Natural killer cell treated with Interleukin-12 subunit alpha and Interleukin-12 subunit beta and Interleukin-15 and Interleukin-18, amount 100 ng/mL, for 72 hours (primary cell): ENCODE measurements around the gene CMPK2. TPM values are rescaled to one million over a fixed set of nuclear protein-coding genes. Genes with fewer than 3 reads are reported as not detected.
"Not testable (repeated sequence)": the region's sequence is repeated elsewhere in the genome, so short reads cannot be mapped to it uniquely, and the experiment has no call there.

Experiments used
- ATAC-seq, 2 donors: fragments of 150-1000 bp; cut with Tn5 transposase in 1 of 2; sonication (Bioruptor Pico), chemical (Tn5 transposase) in 1 of 2; 2 replicates each; pipeline ENCODE4 v1.10.0; 2021
- DNase-seq: peaks from one replicate; pipeline ENCODE4 v3.0.0; 2022; ENCODE audit warnings: low spot score
- H3K27ac Mint-ChIP-seq, 2 donors: 1 replicate in 1 of 2; 2 replicates in 1 of 2; pipeline ENCODE4 v1.8.0; 2022; ENCODE audit warnings: mixed read lengths in 2 of 2, mild to moderate bottlenecking in 1 of 2, moderate library complexity in 1 of 2
- H3K27me3 Mint-ChIP-seq, 2 donors: 1 replicate in 1 of 2; 2 replicates in 1 of 2; pipeline ENCODE4 v1.8.0; 2022; ENCODE audit warnings: mixed read lengths in 2 of 2
- H3K36me3 Mint-ChIP-seq: one replicate; pipeline ENCODE4 v1.8.0; 2022; ENCODE audit warnings: mixed read lengths
- H3K4me1 Mint-ChIP-seq, 2 donors: 1 replicate in 1 of 2; 2 replicates in 1 of 2; pipeline ENCODE4 v1.8.0; 2022; ENCODE audit warnings: low read depth in 2 of 2, mixed read lengths in 2 of 2, mild to moderate bottlenecking in 1 of 2
- H3K4me3 Mint-ChIP-seq: one replicate; pipeline ENCODE4 v1.8.0; 2022; ENCODE audit warnings: mixed read lengths
- H3K9me3 Mint-ChIP-seq: 2 replicates; pipeline ENCODE4 v1.8.0; 2022; ENCODE audit warnings: mixed read lengths
- total RNA-seq, 2 donors: library from RNA; stranded (reverse); gene quantifications; one replicate each; pipeline ENCODE4 v1.2.3, GENCODE V29; 2022

Gene CMPK2
- total RNA-seq, 2 donors from 2014 or later: 5.7 to 6.4 TPM

DNA sequence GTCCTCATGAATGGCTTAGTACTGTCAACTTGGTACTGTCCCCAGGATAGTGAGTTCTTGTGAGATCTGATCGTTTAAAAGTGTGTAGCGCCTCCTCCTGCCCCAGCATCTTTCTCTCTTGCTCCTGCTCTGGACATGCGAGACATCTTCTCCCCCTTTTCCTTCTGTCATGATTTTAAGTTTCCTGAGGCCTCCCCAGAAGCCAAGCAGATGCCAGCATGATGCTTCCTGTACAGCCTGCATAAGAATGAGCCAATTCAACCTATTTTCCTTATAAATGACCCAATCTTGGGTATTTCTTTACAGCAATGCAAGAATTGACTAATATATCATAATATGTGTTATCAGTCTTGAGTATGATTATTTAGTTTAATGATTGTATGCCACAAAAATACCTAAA lies 8.3 kb upstream of the CMPK2 start:
- no peak overlapping the region for H3K4me3 Mint-ChIP-seq
- peaks cover 0 to 2% of the 10 kb centered on the region in 2 donors for H3K27me3 Mint-ChIP-seq
- DNase-seq (no peak), ATAC-seq (no peak)
- H3K4me1 Mint-ChIP-seq: peaks cover 15 to 29% of the 10 kb centered on the region in 2 donors
- H3K9me3 Mint-ChIP-seq: peaks cover 3% of the 10 kb centered on the region
- peak overlapping the region in 1 of 2 donors; percentile 54 for H3K27ac Mint-ChIP-seq
- H3K36me3 Mint-ChIP-seq: peaks cover 6% of the 10 kb centered on the region

GRCh38 chr2:6872394-6872793 lies 6.7 kb upstream of the CMPK2 start:
- Mint-ChIP-seq H3K27me3 (peaks cover 0 to 2% of the 10 kb centered on the region in 2 donors), H3K4me1 (peaks cover 3 to 13% of the 10 kb centered on the region in 2 donors), H3K27ac (no peak overlapping the region), H3K9me3 (peaks cover 3% of the 10 kb centered on the region), H3K4me3 (peak overlapping the region; percentile 3), H3K36me3 (peaks cover 6% of the 10 kb centered on the region)
- no peak for ATAC-seq
- no peak for DNase-seq

GRCh38 chr2:6866982-6867381 lies 1.3 kb upstream of the CMPK2 start:
- Mint-ChIP-seq H3K27ac (peak overlapping the region; percentile 81 to 93), H3K36me3 (no peaks in the 10 kb centered on the region), H3K9me3 (no peaks in the 10 kb centered on the region), H3K27me3 (no peaks in the 10 kb centered on the region), H3K4me1 (peaks cover 12 to 18% of the 10 kb centered on the region in 2 donors), H3K4me3 (peak overlapping the region; percentile 97)
- no peak for ATAC-seq
- DNase-seq: no peak

GRCh38 chr2:6866275-6866671 lies 566 bp upstream of the CMPK2 start:
- DNase-seq: no peak
- Mint-ChIP-seq H3K4me3 (peak overlapping the region; percentile 97), H3K27me3 (no peaks in the 10 kb centered on the region), H3K4me1 (peaks cover 12 to 18% of the 10 kb centered on the region in 2 donors), H3K27ac (peak overlapping the region; percentile 81 to 93), H3K36me3 (peaks cover 6% of the 10 kb centered on the region), H3K9me3 (no peaks in the 10 kb centered on the region)
- no peak for ATAC-seq

- Mint-ChIP-seq H3K4me3 (peak overlapping the region; percentile 73), H3K36me3 (peaks cover 14% of the 10 kb centered on the region), H3K4me1 (peaks cover 12 to 18% of the 10 kb centered on the region in 2 donors), H3K27ac (peak overlapping the region in 1 of 2 donors; percentile 30), H3K27me3 (no peaks in the 10 kb centered on the region), H3K9me3 (peaks cover 2% of the 10 kb centered on the region)
- ATAC-seq: peak in 1 of 2 donors; percentile 14
- no peak for DNase-seq
Measured at GRCh38 chr2:6864923-6865345, 773 bp downstream of the CMPK2 start.

GRCh38 chr2:6864231-6864754 lies 1.4 kb downstream of the CMPK2 start:
- H3K27me3 Mint-ChIP-seq: no peaks in the 10 kb centered on the region
- peaks cover 17% of the 10 kb centered on the region for H3K36me3 Mint-ChIP-seq
- H3K9me3 Mint-ChIP-seq: peaks cover 2% of the 10 kb centered on the region
- peak overlapping the region; percentile 73 for H3K4me3 Mint-ChIP-seq
- H3K4me1 Mint-ChIP-seq: peaks cover 12 to 18% of the 10 kb centered on the region in 2 donors
- no peak for DNase-seq
- peak overlapping the region in 1 of 2 donors; percentile 30 for H3K27ac Mint-ChIP-seq
- no peak for ATAC-seq

DNA sequence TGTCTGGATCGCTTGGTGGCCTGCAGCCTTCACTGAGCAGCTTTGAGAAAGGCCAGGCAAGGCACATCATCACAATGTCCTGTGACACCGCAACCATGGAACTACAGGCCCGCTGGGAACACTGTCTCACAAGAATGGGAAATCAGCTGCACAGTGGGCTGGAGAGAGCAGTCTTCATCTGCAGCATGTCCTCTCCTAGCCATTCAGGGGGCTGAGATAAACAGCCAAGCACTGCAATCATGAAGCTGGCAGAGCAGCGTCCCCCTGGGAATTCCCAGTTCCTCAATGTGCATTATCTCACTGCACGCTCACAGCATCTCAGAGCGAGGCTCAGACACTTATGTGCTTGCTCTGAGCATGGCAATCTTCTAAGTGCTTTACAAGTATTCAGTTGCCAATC lies 1.9 kb downstream of the CMPK2 start:
- H3K27me3 Mint-ChIP-seq: no peaks in the 10 kb centered on the region
- no peak overlapping the region for H3K27ac Mint-ChIP-seq
- H3K9me3 Mint-ChIP-seq: peaks cover 5% of the 10 kb centered on the region
- peaks cover 22% of the 10 kb centered on the region for H3K36me3 Mint-ChIP-seq
- peaks cover 12 to 18% of the 10 kb centered on the region in 2 donors for H3K4me1 Mint-ChIP-seq
- DNase-seq: no peak
- H3K4me3 Mint-ChIP-seq: no peak overlapping the region
- no peak for ATAC-seq

DNA sequence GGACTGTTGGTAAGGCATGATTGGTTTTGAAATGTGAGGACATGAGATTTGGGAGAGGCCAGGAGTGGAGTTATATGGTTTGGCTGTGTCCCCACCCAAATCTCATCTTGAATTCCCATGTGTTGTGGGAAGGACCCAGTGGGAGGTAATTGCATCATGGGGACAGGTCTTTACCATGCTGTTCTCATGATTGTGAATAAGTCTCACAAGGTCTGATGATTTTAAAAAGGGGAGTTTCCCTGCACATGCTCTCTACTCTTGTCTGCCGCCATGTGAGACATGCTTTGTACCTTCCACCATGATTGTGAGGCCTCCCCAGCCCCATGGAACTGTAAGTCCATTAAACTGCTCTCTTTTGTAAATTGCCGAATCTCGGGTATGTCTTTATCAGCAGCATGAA lies 5.4 kb downstream of the CMPK2 start:
- H3K27me3 Mint-ChIP-seq: no peaks in the 10 kb centered on the region
- H3K27ac Mint-ChIP-seq: no peak overlapping the region
- H3K9me3 Mint-ChIP-seq: peaks cover 11% of the 10 kb centered on the region
- H3K4me3 Mint-ChIP-seq: no peak overlapping the region
- peaks cover 12 to 16% of the 10 kb centered on the region in 2 donors for H3K4me1 Mint-ChIP-seq
- H3K36me3 Mint-ChIP-seq: peaks cover 44% of the 10 kb centered on the region
- ATAC-seq (no peak), DNase-seq (no peak)

DNA sequence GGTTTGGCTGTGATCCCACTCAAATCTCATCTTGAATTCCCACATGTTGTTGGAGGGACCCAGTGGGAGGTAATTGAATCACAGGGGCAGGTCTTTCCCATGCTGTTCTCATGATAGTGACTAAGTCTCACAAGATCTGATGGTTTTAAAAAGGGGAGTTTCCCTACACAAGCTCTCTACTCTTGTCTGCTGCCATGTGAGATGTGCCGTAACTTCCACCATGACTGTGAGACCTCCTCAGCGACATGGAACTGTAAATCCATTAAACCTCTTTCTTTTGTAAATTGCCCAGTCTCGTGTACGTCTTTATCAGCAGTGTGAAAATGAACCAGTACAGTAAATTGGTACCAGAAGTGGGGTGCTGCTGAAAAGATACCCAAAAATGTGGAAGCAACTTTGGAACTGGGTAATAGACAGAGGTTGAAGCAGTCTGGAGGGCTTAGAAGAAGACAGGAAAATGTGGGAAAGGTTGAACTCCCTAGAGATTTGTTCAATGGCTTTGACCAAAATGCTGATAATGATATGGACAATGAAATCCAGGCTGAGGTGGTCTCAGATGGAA lies 7.2 kb downstream of the CMPK2 start:
- DNase-seq, H3K4me3 Mint-ChIP-seq, ATAC-seq, H3K27ac Mint-ChIP-seq, H3K27me3 Mint-ChIP-seq: not testable (repeated sequence)
- peaks cover 7 to 12% of the 10 kb centered on the region in 2 donors for H3K4me1 Mint-ChIP-seq
- H3K9me3 Mint-ChIP-seq: peaks cover 11% of the 10 kb centered on the region
- H3K36me3 Mint-ChIP-seq: peaks cover 46% of the 10 kb centered on the region

- Mint-ChIP-seq H3K27ac (no peak overlapping the region), H3K36me3 (peaks cover 42% of the 10 kb centered on the region), H3K4me1 (peaks cover 8 to 12% of the 10 kb centered on the region in 2 donors), H3K9me3 (peaks cover 11% of the 10 kb centered on the region), H3K27me3 (no peaks in the 10 kb centered on the region), H3K4me3 (no peak overlapping the region)
- no peak for ATAC-seq
- no peak for DNase-seq
Measured at GRCh38 chr2:6856548-6856920, 9.2 kb downstream of the CMPK2 start.

DNA sequence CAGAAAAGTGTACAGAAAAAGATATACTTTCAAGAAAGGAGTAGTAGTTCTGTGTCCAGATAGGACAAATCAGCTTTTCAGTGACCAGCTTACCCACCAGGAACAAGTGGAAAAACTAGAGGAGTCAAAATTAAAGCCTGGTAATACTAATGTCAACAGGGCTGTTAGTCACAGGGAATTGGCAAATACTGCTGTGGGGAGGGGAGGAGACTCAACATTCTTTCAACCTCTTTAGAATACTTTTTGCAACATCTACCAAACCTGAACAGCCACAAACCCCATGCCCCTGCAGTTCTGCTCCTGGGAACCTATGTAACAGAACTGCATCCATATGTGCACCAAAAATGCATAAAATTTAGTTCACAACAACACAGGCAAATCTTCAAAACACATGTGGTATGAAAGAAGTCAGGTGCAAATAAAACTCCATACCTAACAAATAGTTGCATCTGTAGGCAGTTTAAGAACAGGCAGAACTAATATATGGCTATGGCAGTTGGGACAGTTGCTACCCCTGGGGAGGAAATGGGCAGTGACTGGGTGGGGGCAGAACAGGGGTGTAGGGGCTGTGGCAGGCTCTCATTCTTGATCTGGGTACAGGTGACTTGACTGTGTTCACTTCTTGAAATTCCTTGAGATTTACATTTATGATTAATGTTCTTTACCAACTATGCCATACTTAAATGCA lies 9.7 kb downstream of the CMPK2 start:
- H3K27ac Mint-ChIP-seq: no peak overlapping the region
- ATAC-seq (no peak), DNase-seq (no peak)
- H3K4me3 Mint-ChIP-seq: no peak overlapping the region
- peaks cover 40% of the 10 kb centered on the region for H3K36me3 Mint-ChIP-seq
- H3K27me3 Mint-ChIP-seq: no peaks in the 10 kb centered on the region
- peaks cover 8 to 12% of the 10 kb centered on the region in 2 donors for H3K4me1 Mint-ChIP-seq
- H3K9me3 Mint-ChIP-seq: peaks cover 11% of the 10 kb centered on the region

DNA sequence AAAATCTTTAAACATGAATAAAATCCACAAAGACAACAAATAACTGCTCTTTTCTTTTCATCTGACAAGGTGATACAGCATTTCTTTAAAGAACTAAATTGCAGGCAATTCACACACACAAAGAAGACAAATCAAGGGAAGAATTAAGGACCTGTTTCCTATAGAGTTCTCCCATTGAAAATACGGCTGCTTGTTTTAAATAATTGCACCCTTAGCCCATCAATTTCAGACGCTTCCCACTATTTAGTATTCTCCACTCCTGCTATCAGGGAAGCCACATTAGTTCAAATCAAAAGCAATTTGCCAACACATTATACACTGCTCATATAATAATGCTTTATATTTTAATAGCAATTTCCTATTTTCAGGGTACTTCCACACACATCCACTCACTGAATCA lies 11.3 kb downstream of the CMPK2 start:
- no peak overlapping the region for H3K27ac Mint-ChIP-seq
- ATAC-seq: no peak

DNA sequence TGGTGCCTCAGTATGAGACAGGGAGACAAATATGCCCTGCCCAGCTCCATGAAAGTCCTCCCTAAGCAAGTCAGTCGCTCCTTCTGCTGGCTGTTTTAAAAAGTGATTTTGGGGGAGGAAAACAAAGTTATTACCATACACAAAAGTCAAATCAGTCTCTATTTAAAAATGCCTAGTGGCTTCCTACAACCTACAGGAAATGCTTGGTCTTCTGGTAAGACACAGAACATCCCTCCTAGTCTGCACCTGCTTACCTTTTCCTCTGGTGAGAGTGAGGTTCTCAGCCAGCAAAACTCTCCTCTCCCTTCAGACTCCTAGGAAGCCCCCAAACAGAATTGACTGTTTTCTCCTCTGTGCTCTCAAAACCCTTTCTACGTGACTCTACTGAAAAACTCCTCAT lies 13.5 kb downstream of the CMPK2 start:
- Mint-ChIP-seq H3K9me3 (peaks cover 5% of the 10 kb centered on the region), H3K4me1 (peaks cover 16 to 21% of the 10 kb centered on the region in 2 donors), H3K36me3 (peaks cover 39% of the 10 kb centered on the region), H3K27ac (no peak overlapping the region), H3K27me3 (no peaks in the 10 kb centered on the region), H3K4me3 (no peak overlapping the region)
- DNase-seq (no peak), ATAC-seq (no peak)

More for the DNA sequence above, 11.3 kb downstream of the CMPK2 start:
- Mint-ChIP-seq H3K36me3 (peaks cover 32% of the 10 kb centered on the region), H3K4me3 (no peak overlapping the region), H3K27me3 (no peaks in the 10 kb centered on the region), H3K9me3 (peaks cover 9% of the 10 kb centered on the region), H3K4me1 (peaks cover 14 to 19% of the 10 kb centered on the region in 2 donors)
- DNase-seq: no peak

DNA sequence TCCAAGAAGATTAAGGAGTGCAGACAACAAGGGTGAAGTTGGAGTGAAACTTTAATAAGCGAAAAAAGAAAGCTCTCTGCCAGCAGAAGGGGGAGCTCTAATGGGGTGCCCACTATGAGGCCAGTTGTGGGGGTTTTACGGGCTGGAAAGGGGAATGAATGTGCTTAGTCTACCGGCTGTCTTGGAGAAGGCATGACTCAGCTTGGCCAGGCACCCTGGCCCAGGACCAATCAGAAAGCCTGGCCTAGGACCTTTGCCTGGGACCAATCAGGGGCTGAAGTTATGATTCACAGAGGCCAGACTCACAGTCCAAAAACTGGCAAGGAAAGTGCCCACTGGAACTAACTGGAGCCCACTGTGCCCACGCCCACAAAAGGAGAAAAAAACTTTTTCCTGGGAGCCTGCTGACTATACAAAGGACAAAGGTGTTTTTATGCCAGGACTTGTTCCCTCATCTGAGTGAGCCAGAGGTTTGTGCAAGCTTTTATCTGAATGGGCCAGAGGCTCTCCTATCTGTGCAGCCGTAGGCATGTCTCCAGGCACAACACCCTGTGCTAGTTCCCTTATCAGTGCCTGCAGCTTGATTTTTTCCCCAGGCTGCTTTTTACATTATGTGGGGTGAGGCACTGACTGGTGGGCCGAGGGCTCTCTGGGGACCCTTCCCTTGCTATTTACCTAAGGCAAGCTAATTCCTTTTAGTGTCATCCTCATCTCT lies 18.6 kb downstream of the CMPK2 start:
- ATAC-seq (no peak), DNase-seq (no peak)
- no peaks in the 10 kb centered on the region for H3K27me3 Mint-ChIP-seq
- H3K4me1 Mint-ChIP-seq: peaks cover 12 to 15% of the 10 kb centered on the region in 2 donors
- no peak overlapping the region for H3K27ac Mint-ChIP-seq
- no peak overlapping the region for H3K4me3 Mint-ChIP-seq
- peaks cover 59% of the 10 kb centered on the region for H3K36me3 Mint-ChIP-seq
- peaks cover 19% of the 10 kb centered on the region for H3K9me3 Mint-ChIP-seq
